Esophagus muscularis mucosa (tissue), 3 donors: Measurements from ENCODE around the gene GATB.

ENCODE experiments used
- CTCF ChIP-seq, 3 experiments: fragments of 200-600 bp in 2 of 3; fragments of 450-650 bp in 1 of 3; sonication (generic) in 2 of 3; IDR thresholded peaks; one replicate each; pipeline ENCODE4 v1.5.1; 2017 to 2019; ENCODE audit warnings: antibody characterized with exemption in 3 of 3, mild to moderate bottlenecking in 2 of 3, moderate library complexity in 1 of 3
- POLR2A ChIP-seq: fragments of 450-650 bp; IDR thresholded peaks from one replicate; pipeline ENCODE4 v1.6.1; 2017; ENCODE audit warnings: antibody characterized with exemption, moderate library complexity, mild to moderate bottlenecking, low read depth

- TF ChIP-seq CTCF (IDR thresholded peaks at IDR 0.05) = no peak
- TF ChIP-seq POLR2A = no peak
Measured at GRCh38 chr4:151703401-151703800, 57.4 kb downstream of the GATB start.
